BJ (cell line): Measurements from ENCODE around the gene CADM4. TPM values are rescaled to one million over a fixed set of nuclear protein-coding genes. Genes with fewer than 3 reads are reported as not detected.
"Not testable (repeated sequence)": the region's sequence is repeated elsewhere in the genome, so short reads cannot be mapped to it uniquely, and the experiment has no call there.

Source experiments
- CTCF ChIA-PET: fragments of 350-600 bp; formaldehyde crosslinking; extraction: SDS; loops from one replicate; lab custom pipeline; 2021; ENCODE audit warnings: antibody characterized with exemption, inconsistent platforms; lab: Yijun Ruan, JAX
- POLR2A ChIA-PET: fragments of 300-600 bp; sonication (Branson Sonifier 250); formaldehyde crosslinking; extraction: SDS; loops from one replicate; lab custom pipeline; 2021; ENCODE audit warnings: antibody characterized with exemption; lab: Charles Lee
- DNase-seq: peaks from one replicate; pipeline ENCODE4 v3.0.0-alpha.2; 2011; ENCODE audit warnings: low read depth
- H3K27me3 ChIP-seq: 2 replicates; pipeline ENCODE4 v1.6.0; 2011; ENCODE audit warnings: low read length; ENCODE audit not compliant: control insufficient read depth, insufficient read depth
- H3K36me3 ChIP-seq: 2 replicates; pipeline ENCODE4 v1.5.1; 2011; ENCODE audit warnings: low read length; ENCODE audit not compliant: control insufficient read depth, insufficient read depth
- H3K4me3 ChIP-seq: 2 replicates; pipeline ENCODE4 v1.5.1; 2011; ENCODE audit warnings: low read depth, mild to moderate bottlenecking, control low read depth, low read length
- polyA plus RNA-seq: library from polyadenylated mRNA; depleted of rRNA; stranded (reverse); fragments of >200 nt; gene quantifications from 2 replicates; pipeline ENCODE4 v1.2.3, GENCODE V29; 2011
- TF ChIP-seq, protein P1 (sequence below): IDR thresholded peaks from 2 replicates; pipeline ENCODE4 v1.5.1; 2011; ENCODE audit warnings: low read depth, mild to moderate bottlenecking, control low read depth, inconsistent platforms, low read length, moderate library complexity; ENCODE audit not compliant: insufficient read depth

The CADM4 gene
- polyA plus RNA-seq, 1 experiment: 1.7 TPM

DNA sequence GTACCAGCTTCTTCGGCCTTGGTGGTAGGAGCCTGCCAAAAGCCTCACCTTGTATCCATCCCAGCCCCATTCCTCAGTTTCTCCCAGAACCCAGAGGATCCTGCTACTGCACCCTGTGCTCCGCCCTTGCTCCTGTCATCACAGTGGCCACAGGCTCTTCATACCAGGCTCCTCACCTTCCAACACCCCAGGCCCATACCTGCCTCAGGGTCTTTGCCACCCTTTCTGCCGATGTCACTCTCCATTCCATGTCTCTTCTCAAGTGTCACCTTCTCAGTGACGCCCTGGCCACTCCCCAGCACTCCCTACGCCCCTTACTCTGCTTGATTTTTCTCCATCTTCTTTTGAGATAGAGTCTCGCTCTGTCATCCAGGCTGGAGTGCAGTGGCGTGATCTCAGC, 29.8 kb downstream of the CADM4 start:
- no peaks in the 10 kb centered on the region for H3K27me3 ChIP-seq
- TF ChIP-seq, protein P1, sequence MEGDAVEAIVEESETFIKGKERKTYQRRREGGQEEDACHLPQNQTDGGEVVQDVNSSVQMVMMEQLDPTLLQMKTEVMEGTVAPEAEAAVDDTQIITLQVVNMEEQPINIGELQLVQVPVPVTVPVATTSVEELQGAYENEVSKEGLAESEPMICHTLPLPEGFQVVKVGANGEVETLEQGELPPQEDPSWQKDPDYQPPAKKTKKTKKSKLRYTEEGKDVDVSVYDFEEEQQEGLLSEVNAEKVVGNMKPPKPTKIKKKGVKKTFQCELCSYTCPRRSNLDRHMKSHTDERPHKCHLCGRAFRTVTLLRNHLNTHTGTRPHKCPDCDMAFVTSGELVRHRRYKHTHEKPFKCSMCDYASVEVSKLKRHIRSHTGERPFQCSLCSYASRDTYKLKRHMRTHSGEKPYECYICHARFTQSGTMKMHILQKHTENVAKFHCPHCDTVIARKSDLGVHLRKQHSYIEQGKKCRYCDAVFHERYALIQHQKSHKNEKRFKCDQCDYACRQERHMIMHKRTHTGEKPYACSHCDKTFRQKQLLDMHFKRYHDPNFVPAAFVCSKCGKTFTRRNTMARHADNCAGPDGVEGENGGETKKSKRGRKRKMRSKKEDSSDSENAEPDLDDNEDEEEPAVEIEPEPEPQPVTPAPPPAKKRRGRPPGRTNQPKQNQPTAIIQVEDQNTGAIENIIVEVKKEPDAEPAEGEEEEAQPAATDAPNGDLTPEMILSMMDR: no peak
- CTCF ChIA-PET: no interaction called here
- H3K36me3 ChIP-seq: peaks cover 8% of the 10 kb centered on the region
- no peak overlapping the region for H3K4me3 ChIP-seq
- POLR2A ChIA-PET: no interaction called here
- no peak for DNase-seq

GRCh38 chr19:43607238-43608205, 32.1 kb downstream of the CADM4 start:
- Histone ChIP-seq H3K36me3 (peaks cover 10% of the 10 kb centered on the region), H3K4me3 (no peak overlapping the region), H3K27me3 (no peaks in the 10 kb centered on the region)
- ChIA-PET CTCF (interaction anchor here (1.2 to 2.1 kb wide), 2 partner anchors 8 to 13 kb away, joined by 3 to 5 read pairs; no protein-coding TSS in a partner anchor), POLR2A (no interaction called here)
- no peak for DNase-seq
- TF ChIP-seq, protein P1: no peak

- no peak for DNase-seq
- CTCF ChIA-PET: interaction anchor here (0.9 to 2.1 kb wide), 3 partner anchors 9 to 159 kb away, joined by 3 to 5 read pairs (median 3); no protein-coding TSS in a partner anchor
- H3K36me3 ChIP-seq: peaks cover 4% of the 10 kb centered on the region
- POLR2A ChIA-PET: no interaction called here
- H3K4me3 ChIP-seq: no peak overlapping the region
- TF ChIP-seq, protein P1: no peak
- H3K27me3 ChIP-seq: no peaks in the 10 kb centered on the region
Observed at GRCh38 chr19:43606569-43607229, 33.0 kb downstream of the CADM4 start.

DNA sequence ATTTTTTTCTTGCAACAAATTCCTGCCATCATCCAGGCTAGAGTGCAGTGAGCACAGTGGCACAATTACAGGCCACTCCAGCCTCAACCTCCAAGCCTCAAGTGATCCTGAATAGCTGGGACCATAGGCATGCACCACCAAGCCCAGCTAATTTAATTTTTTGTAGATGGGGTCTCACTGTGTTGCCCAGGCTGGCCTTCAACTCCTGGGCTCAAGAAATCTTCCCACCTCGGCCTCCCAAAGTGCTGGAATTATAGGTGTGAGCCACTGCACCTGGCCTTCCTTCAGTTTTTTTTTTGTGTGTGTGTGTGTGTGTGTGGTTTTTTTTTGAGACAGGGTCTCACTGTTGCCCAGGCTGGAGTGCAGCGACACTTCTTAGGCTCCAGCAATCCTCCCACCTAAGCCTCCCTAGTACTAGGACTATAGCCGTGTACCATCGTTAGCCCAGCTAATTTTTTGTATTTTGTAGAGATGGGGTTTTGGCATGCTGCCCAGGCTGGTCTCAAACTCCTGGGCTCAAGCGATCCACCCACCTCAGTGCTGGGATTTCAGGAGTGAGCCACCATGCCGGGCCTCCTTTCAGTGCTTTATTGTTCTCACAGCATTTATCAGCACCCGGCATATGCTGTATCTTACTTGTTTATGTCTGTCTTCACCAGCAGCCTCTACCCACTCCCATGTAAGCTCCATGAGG, 33.6 kb downstream of the CADM4 start:
- CTCF ChIA-PET: interaction anchor here (0.9 to 2.1 kb wide), 3 partner anchors 10 to 159 kb away, joined by 3 to 5 read pairs (median 3); no protein-coding TSS in a partner anchor

GRCh38 chr19:43600326-43600725, 39.3 kb downstream of the CADM4 start:
- H3K4me3 ChIP-seq, H3K27me3 ChIP-seq, POLR2A ChIA-PET, DNase-seq, H3K36me3 ChIP-seq: not testable (repeated sequence)
- CTCF ChIA-PET: interaction anchor here (1.2 kb wide), 1 partner anchor 53 kb away, joined by 3 read pairs; no protein-coding TSS in a partner anchor

More for the DNA sequence above, 33.6 kb downstream of the CADM4 start:
- DNase-seq: no peak
- TF ChIP-seq, protein P1: no peak
- Histone ChIP-seq H3K4me3 (no peak overlapping the region), H3K27me3 (no peaks in the 10 kb centered on the region), H3K36me3 (peaks cover 4% of the 10 kb centered on the region)
- POLR2A ChIA-PET: interaction anchor here (0.7 kb wide), 1 partner anchor 8 kb away, joined by 11 read pairs; no protein-coding TSS in a partner anchor
